C4-2B (cell line): ENCODE data around the gene COL4A4.
A peak's percentile ranks its signal among the peaks of the same experiment; 100 is the strongest.

Source experiments
- H3K27ac ChIP-seq: fragments of 450-650 bp; 2 replicates; pipeline ENCODE4 v1.5.1; 2017
- CTCF ChIP-seq: fragments of 450-650 bp; conservative IDR thresholded peaks from 2 replicates; pipeline ENCODE4 v1.5.1; 2017; ENCODE audit warnings: mild to moderate bottlenecking
- ZFX ChIP-seq: fragments of 450-650 bp; IDR thresholded peaks from 2 replicates; pipeline ENCODE4 v1.6.1; 2017

The COL4A4 gene

GRCh38 chr2:227163998-227164762, at the start of gene COL4A4, which contains the start of gene COL4A3:
Gene COL4A4 (minus strand): TSS chr2:227164205. CDS start chr2:227147483, 16,722 bp downstream.
Gene COL4A3 (plus strand): TSS chr2:227164624. CDS start chr2:227164727, 103 bp downstream.
- TF ChIP-seq ZFX (no peak), CTCF (no peak)
- peak within 1 kb of the TSS; percentile 36; the same call in 1 of the 2 replicates for H3K27ac ChIP-seq

GRCh38 chr2:227207573-227207972, 43.6 kb upstream of the COL4A4 start:
- H3K27ac ChIP-seq = no peak overlapping the region
- TF ChIP-seq CTCF (no peak), ZFX (no peak)

DNA sequence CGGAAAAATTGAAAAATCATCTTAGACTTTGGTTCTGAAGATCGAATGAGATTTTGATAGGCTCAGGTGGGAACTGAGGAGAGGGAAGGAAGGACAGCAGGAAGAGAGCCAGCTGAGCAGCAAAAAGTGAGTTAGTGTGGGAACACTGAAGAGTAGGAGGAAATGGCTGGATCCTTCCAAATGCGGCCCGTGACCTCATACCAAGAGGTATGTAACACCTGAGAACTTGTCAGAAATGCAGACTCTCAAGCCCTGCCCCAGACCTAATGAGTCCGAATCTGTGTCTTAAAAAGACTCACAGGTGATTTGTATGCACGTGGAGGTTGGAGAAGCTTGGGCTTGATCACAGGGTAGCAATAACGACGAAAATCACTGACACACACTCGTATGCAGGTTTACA, 42.4 kb upstream of the COL4A4 start:
- no peak for TF ChIP-seq CTCF
- TF ChIP-seq ZFX = no peak

GRCh38 chr2:227205701-227206100, 41.7 kb upstream of the COL4A4 start:
- no peak for TF ChIP-seq ZFX
- no peak for TF ChIP-seq CTCF
- no peak overlapping the region for H3K27ac ChIP-seq

More for the DNA sequence above, 42.4 kb upstream of the COL4A4 start:
- no peak overlapping the region for H3K27ac ChIP-seq

- TF ChIP-seq CTCF = no peak
- TF ChIP-seq ZFX = no peak
- no peak overlapping the region for H3K27ac ChIP-seq
Observed at GRCh38 chr2:227204452-227204851, 40.4 kb upstream of the COL4A4 start.

GRCh38 chr2:227201771-227202170, 37.8 kb upstream of the COL4A4 start:
- H3K27ac ChIP-seq = no peak overlapping the region
- TF ChIP-seq ZFX (no peak), CTCF (no peak)

DNA sequence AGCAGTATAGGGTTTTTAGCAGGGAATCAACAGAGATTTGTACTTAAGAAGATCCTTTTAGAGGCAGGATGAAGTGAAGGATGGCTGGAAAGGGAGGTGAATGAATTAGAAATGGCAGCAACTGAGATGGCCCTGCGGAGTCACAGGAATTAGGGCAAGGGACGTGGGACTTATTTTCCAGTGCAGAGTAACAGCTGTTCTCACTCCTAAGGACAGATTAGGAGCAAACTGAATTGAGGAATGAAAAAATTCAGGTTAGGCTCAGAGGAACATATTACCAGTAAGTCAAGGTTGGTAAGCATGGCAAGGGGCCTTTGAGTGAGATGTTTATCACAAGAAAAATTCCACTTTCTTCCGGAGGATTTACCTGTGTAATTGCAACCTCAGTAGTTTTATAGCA, 34.9 kb upstream of the COL4A4 start:
- no peak overlapping the region for H3K27ac ChIP-seq
- no peak for TF ChIP-seq ZFX
- TF ChIP-seq CTCF = no peak
